ENCODE measurements around the gene CLDN9.

The CLDN9 gene

DNA sequence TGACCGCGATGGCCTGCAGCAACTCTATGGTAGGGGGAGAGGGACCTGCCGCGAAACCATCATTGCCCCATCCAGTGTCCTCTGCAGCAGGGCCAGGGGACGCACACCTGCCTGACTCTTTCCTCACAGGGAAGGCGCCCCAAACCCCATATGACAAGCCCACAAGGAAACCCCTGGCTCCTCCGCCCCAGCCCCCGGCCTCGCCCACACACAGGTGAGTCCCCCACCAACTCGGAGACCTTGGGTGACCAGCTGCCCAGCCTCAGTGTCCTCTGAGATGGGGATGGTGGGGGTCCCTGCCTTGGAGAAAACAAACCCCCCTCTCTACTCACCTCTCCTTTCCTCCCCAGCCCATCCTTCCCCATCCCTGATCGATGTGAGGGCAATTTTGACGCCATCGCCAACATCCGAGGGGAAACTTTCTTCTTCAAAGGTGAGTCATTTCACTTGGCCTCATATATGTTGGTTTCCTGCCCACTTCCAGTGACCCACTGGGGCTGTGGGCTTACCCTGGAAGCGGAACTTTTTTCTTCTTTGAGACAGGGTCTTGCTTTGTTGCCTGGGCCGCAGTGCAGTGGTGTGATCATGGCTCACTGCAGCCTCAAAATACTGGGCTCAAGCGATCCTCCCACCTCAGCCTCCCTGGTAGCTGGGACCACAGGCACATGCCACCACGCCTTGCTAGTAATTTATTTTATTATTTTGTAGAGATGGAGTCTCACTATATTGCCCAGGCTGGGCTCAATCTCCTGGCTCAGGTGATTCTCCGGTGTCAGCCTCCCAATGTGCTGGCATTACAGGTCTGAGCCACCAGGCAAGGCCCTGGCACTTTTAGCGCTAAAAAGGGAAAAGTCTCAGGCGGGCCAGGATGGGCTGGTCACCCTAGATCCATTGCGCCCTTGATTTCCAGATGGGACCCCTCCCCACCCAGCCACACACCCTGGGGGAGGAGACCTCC, 44.7 kb downstream of the CLDN9 start:
- no peak for DNase-seq

DNA sequence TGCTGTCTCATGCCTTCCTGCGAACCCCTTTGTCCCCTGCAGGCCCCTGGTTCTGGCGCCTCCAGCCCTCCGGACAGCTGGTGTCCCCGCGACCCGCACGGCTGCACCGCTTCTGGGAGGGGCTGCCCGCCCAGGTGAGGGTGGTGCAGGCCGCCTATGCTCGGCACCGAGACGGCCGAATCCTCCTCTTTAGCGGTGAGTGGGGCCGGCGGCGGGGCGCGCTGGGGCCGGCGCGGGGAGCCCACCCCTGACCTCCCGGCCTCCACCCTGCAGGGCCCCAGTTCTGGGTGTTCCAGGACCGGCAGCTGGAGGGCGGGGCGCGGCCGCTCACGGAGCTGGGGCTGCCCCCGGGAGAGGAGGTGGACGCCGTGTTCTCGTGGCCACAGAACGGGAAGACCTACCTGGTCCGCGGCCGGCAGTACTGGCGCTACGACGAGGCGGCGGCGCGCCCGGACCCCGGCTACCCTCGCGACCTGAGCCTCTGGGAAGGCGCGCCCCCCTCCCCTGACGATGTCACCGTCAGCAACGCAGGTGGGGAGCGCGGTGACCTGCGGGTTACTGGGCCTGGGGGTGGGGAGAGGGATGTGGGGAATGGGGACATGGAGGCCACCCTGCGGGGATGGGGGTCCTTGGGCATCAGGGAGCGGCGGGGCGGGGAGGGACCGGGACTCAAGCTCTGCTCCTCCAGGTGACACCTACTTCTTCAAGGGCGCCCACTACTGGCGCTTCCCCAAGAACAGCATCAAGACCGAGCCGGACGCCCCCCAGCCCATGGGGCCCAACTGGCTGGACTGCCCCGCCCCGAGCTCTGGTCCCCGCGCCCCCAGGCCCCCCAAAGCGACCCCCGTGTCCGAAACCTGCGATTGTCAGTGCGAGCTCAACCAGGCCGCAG, 45.7 kb downstream of the CLDN9 start:
- peak; percentile 7 for DNase-seq

DNA sequence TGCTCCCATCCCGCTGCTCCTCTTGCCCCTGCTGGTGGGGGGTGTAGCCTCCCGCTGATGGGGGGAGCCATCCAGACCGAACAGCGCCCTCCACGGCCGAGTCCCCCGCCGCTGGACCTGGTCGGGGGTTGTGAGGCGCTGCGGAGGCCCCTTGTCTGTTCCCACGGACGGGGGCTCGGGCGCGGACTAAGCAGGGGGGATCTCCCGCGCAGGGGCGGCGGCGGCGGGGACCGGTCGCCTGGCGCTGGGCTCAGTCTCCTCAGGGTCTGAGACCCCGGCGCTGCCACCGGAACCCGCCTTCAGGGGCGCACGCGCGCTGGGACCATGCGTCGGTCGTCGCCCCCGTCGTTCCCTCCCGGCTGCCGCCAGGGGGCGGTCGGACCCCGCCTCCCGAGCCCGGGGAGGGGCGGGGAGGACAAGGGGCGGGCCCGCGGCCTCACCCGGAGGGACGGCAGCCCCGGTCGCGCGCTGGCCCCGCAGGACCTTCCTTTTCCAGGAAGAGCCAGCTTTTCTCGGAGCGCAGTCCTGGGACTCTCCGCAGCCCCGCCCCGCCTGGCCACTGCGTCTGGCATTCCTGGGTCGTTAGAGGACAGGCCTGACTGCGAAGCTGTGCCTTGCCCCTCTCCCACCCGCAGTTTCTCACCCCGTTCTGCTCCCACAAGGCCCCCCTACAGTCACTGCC, 46.5 kb downstream of the CLDN9 start:
- DNase-seq = peak; percentile 76

DNA sequence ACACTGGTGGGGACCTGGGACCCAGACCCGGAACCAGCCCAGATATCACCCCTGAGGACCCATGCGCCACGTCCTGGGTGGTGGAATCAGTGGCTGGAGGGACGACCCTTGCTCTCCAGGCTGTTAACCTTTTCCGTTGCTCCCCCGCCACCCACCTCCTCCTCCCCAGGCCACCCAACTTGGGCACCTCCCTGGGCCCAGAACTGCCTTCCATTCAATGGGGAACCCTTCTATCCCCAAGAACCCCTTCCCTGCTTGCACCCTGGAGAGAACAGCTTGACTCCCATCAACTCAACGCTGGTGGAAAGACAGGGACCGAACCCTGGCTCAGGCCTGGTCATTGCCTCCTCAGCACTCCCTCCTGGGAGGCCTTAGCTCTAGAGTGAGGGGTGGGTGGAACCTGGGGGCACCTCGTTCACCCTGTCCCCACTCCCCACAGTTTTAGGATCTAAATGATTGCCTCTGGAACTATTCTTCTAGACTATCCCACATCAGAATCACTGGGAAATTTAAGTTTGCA, 47.1 kb downstream of the CLDN9 start:
- no peak for DNase-seq

DNA sequence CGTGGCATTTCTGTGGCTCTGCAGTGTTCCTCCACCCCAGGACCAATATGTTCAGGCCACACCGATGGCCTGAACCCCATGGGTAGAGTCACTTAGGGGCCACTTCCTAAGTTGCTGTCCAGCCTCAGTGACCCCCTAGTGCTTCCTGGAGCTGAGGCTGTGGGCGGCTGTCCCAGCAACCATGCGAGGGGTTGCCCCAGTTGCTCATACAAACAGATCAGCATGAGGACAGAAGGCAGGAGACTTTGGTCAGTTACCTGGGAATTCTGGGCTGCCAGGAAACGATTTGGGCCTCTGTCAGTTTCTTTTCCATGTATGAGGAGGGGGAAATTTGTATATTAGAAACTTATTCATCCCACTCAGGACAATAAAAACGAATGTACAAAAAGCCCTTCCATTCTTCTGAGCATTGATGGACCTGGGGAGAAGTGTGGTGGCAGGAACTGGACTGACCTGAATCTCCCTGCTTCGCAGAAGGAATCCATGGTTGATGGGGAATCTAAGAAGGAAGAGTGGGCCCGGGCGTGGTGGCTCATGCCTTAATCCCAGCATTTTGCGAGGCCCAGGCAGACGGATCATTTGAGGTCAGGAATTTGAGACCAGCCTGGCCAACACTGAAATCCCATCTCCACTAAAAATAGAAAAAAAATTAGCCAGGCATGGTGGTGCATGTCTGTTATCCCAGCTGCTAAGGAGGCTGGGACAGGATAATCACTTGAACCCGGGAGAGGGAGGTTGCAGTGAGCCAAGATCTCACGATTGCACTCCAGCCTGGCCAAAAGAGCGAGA, 47.8 kb downstream of the CLDN9 start:
- DNase-seq = no peak

DNA sequence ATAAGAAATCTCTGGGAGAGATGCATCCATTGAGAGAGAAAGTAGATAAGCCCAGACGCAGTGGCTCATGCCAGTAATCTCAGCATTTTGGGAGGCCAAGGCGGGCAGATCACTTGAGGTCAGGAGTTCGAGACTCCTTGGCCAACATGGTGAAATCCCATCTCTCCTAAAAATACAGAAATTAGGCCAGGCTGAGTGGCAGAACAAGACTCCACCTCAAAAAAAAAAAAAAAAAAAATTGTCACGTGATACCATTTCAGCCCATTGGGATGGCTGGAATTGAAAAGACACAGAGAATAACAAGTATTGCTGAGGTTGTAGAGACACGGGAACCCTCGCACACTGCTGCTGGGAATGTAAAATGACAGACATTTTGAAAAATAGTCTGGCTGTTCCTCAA, 49.8 kb downstream of the CLDN9 start:
- no peak for DNase-seq

DNA sequence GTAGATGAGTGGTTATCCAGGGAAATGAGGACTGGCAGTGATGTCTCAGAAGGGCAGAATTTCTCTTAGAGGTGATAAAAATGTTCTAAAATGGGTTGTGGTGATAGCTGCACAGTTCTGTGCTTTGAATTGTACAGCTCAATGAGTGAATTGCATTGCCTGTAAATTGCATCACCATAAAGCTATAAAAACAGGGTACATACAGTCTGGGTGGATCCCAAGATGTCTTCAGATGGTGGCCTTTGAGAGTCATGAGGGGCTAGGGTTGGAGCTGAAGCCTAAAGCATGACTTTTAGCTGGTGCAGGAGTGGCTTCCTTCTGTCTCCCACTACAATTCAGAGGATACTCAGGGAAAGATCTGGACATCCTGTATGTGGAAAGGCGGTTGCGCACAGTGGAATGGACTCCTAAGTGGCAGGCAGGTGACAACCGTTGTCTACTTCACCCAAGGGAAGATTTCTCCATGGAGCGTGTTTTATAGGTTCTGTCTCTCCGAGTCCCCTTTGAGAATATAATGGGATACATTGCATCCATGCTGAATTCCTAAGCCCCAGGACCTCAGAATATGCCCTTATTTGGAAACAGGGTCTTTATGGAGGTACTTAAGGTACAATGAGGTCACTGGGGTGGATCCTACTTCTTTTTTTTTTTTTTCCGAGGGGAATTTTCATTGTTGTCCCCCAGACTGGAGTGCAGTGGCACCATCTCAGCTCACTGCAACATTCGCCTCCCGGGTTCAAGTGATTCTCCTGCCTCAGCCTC, 51.1 kb downstream of the CLDN9 start:
- no peak for DNase-seq

All from MV-4-11 (cell line).